Measurements from ENCODE around the gene COL4A2.
A peak's percentile ranks its signal among the peaks of the same experiment; 100 is the strongest.

GRCh38 chr13:110412132-110412914 lies 105.2 kb downstream of the COL4A2 start:
- TF ChIP-seq CTCF (optimal IDR thresholded peaks at IDR 0.05 in 1 of 3, IDR thresholded peaks at IDR 0.05 in 1 of 3, conservative IDR thresholded peaks at IDR 0.05 in 1 of 3; ENCODE audit: extremely low read depth in 1 of 3, insufficient read depth in 2 of 3, low read length in 3 of 3) (peak; percentile 88 to 98 (median 96)), EZH2 (IDR thresholded peaks at IDR 0.05; ENCODE audit: low read length) (no peak)

Data from keratinocyte (primary cell).